Central memory CD8-positive, alpha-beta T cell (primary cell): ENCODE data around the gene SSR1.
"Not testable (repeated sequence)": the region's sequence is repeated elsewhere in the genome, so short reads cannot be mapped to it uniquely, and the experiment has no call there.

Experiments used
- ATAC-seq: fragments of 150-1000 bp; cut with Tn5 transposase; replicated peaks from 2 replicates; pipeline ENCODE4 v1.10.0; 2022; ENCODE audit warnings: mild to moderate bottlenecking, moderate FRiP score, moderate number of reproducible peaks; ENCODE audit not compliant: poor library complexity, severe bottlenecking; ENCODE audit errors: extremely low read depth
- DNase-seq, 2 donors: peaks; one replicate each; pipeline ENCODE4 v3.0.0; 2021; ENCODE audit warnings: low spot score in 2 of 2
- H3K27ac Mint-ChIP-seq: one replicate; pipeline ENCODE4 v1.8.0; 2022; ENCODE audit warnings: low read depth, mild to moderate bottlenecking, moderate library complexity, mixed read lengths
- H3K27me3 Mint-ChIP-seq: one replicate; pipeline ENCODE4 v1.8.0; 2022; ENCODE audit warnings: mixed read lengths
- H3K36me3 Mint-ChIP-seq: one replicate; pipeline ENCODE4 v1.8.0; 2022; ENCODE audit warnings: mild to moderate bottlenecking, moderate library complexity, mixed read lengths; ENCODE audit not compliant: insufficient read depth
- H3K4me1 Mint-ChIP-seq: one replicate; pipeline ENCODE4 v1.8.0; 2022; ENCODE audit warnings: mixed read lengths
- H3K4me3 Mint-ChIP-seq: one replicate; pipeline ENCODE4 v1.8.0; 2022; ENCODE audit warnings: mild to moderate bottlenecking, moderate library complexity, mixed read lengths
- H3K9me3 Mint-ChIP-seq: one replicate; pipeline ENCODE4 v1.8.0; 2022; ENCODE audit warnings: mixed read lengths

The SSR1 gene

DNA sequence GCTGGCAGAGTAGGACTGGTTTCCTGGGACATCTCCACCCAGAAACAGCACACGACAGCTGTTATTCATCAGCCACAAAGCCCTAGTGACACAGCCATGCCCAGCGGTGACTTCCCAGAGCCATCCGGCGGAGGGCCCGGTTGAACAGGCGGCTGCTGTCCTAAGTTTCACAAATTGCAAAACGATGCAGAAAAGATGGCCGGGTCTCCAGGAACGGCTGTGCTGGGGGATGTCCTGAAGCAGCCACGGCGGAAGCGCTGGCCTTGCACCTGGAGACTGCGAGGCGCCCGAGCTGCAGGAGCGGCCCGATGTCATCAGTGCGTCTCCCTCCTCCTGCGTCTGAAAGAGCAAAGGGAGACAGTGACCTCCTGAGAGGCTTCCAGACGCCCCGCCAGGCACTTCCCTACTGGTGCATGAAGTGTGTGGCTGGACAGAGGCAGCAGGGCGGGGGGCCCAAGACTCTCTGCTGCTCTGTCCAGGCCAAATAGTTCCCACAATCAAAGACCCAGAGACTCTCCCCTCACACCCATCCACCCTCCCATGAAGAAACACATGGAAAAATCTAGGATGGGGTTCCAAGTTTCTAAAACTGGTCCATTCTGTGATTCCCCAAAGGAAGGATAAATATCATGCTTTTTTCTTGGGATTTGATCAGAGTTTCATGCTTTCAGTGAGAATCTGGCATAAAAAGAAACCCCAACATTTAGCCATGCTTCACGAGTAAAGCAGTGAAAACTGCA lies 44.0 kb downstream of the SSR1 start:
- ATAC-seq (no peak), DNase-seq (no peak)
- Mint-ChIP-seq H3K4me1 (no peaks in the 10 kb centered on the region), H3K9me3 (no peaks in the 10 kb centered on the region), H3K4me3 (no peak overlapping the region), H3K27ac (no peak overlapping the region), H3K36me3 (peaks cover 2% of the 10 kb centered on the region), H3K27me3 (peaks cover 43% of the 10 kb centered on the region)

DNA sequence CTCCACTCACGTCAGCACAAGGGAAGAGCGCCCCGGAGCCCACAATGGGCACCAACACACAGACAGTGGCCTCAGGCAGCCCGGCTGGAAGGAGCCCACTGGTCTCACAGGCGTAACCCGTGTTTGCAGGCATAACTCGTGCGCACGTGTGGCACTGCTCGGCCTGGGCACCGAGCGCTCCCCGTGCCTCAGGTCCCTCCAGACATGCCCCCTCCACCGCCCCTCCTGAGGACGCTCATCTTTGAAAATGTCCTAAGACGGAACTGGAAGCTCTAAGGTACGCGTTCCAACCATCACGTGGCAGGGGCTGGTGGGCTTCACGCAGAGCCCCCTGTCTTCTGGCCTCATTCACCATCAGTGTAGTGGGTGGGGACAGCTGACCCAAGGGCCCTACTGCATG lies 44.6 kb downstream of the SSR1 start:
- Mint-ChIP-seq H3K4me3 (no peak overlapping the region), H3K36me3 (peaks cover 2% of the 10 kb centered on the region), H3K27me3 (peaks cover 37% of the 10 kb centered on the region), H3K4me1 (no peaks in the 10 kb centered on the region), H3K9me3 (no peaks in the 10 kb centered on the region), H3K27ac (no peak overlapping the region)
- ATAC-seq (no peak), DNase-seq (no peak)

DNA sequence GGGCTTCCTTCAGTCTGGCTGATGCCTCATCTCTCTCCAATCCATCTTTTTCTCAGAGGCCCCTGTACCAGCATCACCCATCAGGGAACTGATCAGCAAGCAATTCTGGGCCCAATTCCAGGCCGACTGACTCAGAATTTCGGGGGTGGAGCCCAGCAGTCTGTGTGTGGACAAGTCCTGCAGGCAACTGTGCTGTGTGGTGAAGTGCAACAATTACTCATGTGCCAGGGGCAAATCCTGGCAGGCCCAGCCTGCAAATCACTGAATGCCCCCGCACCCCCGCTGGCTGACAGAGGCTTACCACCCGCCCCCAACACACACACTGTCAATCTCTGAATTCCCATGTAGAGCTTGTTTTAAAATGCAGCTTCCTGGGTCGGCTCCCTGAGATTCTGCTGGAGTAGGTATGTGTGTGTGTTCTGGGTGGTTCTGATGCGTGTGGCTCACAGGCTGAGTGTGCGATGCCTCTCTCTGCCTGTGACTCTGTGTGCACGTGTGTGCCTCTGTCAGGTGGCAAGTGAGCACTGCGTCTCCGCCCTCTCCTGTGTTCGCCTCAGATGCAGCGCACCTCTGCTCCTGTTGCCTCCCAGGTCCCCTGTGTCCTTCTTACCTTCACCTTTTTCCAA lies 45.4 kb downstream of the SSR1 start:
- no peaks in the 10 kb centered on the region for H3K4me1 Mint-ChIP-seq
- no peaks in the 10 kb centered on the region for H3K9me3 Mint-ChIP-seq
- H3K36me3 Mint-ChIP-seq = peaks cover 2% of the 10 kb centered on the region
- H3K27me3 Mint-ChIP-seq = peaks cover 36% of the 10 kb centered on the region
- no peak overlapping the region for H3K4me3 Mint-ChIP-seq
- ATAC-seq = no peak
- no peak overlapping the region for H3K27ac Mint-ChIP-seq
- DNase-seq = no peak

DNA sequence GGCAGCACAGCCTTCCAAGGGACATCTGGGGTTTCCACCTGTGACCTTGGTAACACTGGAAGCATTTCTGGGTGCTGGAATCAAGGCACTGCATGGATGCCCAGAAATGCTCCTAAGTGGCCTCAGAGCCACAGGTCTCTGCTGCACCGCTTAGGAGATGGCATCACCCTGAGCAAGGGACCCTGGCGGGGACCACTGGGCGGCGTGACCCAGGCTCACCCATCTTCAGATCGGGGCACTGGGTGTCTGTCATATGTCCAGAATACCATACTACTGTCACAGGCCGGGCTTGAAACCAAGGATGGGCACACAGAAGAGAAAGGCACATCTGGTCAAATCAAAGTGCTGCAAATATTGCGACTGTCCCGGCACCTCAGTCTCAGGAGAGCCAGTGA lies 45.9 kb downstream of the SSR1 start:
- ATAC-seq = no peak
- H3K9me3 Mint-ChIP-seq = no peaks in the 10 kb centered on the region
- H3K27ac Mint-ChIP-seq = no peak overlapping the region
- no peak overlapping the region for H3K4me3 Mint-ChIP-seq
- peaks cover 4% of the 10 kb centered on the region for H3K4me1 Mint-ChIP-seq
- peaks cover 41% of the 10 kb centered on the region for H3K27me3 Mint-ChIP-seq
- H3K36me3 Mint-ChIP-seq = peaks cover 2% of the 10 kb centered on the region
- DNase-seq = no peak

DNA sequence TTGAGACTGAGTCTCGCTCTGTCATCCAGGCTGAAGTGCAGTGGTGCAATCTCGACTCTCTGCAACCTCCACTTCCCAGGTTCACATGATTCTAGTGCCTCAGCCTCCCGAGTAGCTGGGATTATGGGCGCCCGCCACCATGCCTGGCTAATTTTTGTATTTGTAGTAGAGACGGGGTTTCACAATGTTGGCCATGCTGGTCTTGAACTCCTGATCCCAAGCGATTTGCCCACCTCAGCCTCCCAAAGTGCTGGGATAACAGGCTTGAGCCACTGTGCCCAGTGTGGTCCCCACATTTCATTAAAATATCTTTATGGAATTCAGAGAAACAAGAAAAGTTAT lies 47.6 kb downstream of the SSR1 start:
- Mint-ChIP-seq H3K4me1 (peaks cover 17% of the 10 kb centered on the region), H3K27me3 (peaks cover 46% of the 10 kb centered on the region)
- DNase-seq, H3K27ac Mint-ChIP-seq, H3K36me3 Mint-ChIP-seq, ATAC-seq, H3K4me3 Mint-ChIP-seq, H3K9me3 Mint-ChIP-seq: not testable (repeated sequence)

DNA sequence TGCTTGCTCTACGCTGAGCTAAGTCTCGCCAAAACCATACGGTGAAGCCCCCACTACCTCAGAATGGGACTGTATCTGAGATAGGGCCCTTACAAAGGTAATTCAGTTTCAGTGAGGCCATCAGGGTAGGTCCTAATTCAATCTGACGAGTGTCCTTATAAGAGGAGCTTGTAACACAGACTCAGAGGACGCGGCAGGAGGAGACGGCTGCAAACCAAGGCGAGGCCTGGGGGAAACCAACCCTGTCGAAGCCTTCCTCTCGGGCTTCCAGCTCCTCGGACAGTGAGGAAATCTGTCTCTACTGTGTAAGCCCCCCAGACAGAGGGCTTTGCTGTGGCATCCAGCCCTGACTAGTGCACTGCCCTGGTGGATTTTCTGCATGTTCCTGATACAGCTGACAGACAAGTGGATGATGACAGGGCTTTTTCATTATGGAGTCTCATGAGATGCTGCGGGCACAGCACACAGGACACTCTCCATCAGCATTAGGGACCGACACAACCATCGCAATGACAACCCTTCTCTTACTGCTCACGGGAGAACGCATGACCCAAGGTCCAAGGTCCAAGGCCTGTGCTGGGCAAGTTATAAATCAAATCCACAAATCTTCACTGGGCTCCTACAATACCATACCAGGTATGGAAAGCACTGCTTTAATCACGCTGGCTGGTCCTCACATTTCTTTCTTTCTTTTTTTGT lies 48.2 kb downstream of the SSR1 start:
- ATAC-seq (no peak), DNase-seq (no peak)
- H3K4me1 Mint-ChIP-seq = peaks cover 18% of the 10 kb centered on the region
- no peak overlapping the region for H3K4me3 Mint-ChIP-seq
- H3K27me3 Mint-ChIP-seq = peaks cover 46% of the 10 kb centered on the region
- peaks cover 2% of the 10 kb centered on the region for H3K36me3 Mint-ChIP-seq
- H3K9me3 Mint-ChIP-seq = no peaks in the 10 kb centered on the region
- no peak overlapping the region for H3K27ac Mint-ChIP-seq

DNA sequence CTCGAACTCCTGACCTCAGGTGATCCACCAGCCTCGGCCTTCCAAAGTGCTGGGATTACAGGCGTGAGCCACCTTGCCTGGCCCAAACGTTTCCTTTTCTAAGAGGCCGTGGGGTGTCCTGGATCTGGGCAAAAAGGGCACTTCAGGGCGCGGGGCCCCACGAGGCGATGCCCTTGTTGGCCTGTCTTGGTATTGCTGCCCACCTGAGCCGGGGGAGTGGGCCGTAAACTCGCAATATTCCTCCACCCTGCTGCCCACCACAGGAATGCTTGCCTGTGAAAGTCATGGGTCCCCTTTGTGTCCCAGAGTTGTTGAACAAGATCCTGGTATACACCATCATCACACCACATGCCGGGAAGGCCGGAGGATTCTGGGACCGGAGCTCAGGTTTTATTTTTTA lies 49.0 kb downstream of the SSR1 start:
- H3K27ac Mint-ChIP-seq = no peak overlapping the region
- H3K27me3 Mint-ChIP-seq = peaks cover 54% of the 10 kb centered on the region
- H3K9me3 Mint-ChIP-seq = no peaks in the 10 kb centered on the region
- peaks cover 18% of the 10 kb centered on the region for H3K4me1 Mint-ChIP-seq
- H3K4me3 Mint-ChIP-seq = no peak overlapping the region
- ATAC-seq (no peak), DNase-seq (no peak)
- peaks cover 2% of the 10 kb centered on the region for H3K36me3 Mint-ChIP-seq

DNA sequence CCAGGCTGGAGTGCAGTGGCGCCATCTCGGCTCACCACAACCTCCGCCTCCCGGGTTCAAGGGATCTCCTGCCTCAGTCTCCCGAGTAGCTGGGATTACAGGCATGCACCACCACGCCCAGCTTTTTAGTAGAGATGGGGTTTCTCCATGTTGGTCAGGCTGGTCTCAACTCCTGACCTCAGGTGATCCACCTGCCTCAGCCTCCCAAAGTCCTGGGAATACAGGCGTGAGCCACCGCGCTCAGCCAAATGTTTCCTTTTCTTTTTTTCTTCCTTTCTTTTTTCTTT lies 49.5 kb downstream of the SSR1 start:
- ATAC-seq, H3K9me3 Mint-ChIP-seq, DNase-seq, H3K36me3 Mint-ChIP-seq, H3K4me3 Mint-ChIP-seq, H3K27ac Mint-ChIP-seq: not testable (repeated sequence)
- peaks cover 18% of the 10 kb centered on the region for H3K4me1 Mint-ChIP-seq
- H3K27me3 Mint-ChIP-seq = peaks cover 60% of the 10 kb centered on the region

DNA sequence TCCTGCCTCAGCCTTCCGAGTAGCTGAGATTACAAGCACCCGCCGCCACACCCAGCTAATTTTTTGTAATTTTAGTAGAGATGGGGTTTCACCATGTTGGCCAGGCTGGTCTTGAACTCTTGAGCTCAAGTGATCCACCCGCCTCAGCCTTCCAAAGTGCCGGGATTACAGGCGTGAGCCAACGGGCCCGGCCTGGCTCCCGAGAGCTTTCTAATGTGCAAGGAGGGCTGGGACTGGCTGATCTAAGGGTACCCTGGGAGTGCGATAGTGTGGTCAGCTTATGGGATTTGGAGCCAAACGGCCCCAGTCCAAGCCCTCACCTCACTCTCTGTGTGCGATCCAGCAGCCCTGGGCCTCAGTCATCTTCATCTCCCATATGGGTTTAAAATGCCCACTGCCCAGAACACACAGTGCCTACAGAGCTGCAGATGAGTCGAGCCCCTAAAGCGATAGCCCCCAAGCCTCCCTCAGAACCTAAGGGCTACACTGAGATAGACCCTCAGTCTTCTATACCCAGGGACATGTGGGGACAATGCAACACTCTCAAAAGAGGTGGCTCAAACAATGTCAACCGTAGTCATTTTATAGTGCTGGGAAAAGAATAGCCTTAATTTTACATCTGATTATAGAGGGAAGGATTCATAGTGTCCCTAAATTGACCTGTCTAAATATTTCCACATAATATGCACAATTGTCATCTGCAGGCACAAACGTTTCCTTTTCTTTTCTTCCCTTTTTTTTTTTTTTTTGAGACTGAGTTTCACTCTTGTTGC lies 50.1 kb downstream of the SSR1 start:
- Mint-ChIP-seq H3K9me3 (no peaks in the 10 kb centered on the region), H3K36me3 (no peaks in the 10 kb centered on the region), H3K27me3 (peaks cover 63% of the 10 kb centered on the region), H3K4me3 (no peak overlapping the region), H3K27ac (no peak overlapping the region), H3K4me1 (peaks cover 18% of the 10 kb centered on the region)
- DNase-seq (no peak), ATAC-seq (no peak)

DNA sequence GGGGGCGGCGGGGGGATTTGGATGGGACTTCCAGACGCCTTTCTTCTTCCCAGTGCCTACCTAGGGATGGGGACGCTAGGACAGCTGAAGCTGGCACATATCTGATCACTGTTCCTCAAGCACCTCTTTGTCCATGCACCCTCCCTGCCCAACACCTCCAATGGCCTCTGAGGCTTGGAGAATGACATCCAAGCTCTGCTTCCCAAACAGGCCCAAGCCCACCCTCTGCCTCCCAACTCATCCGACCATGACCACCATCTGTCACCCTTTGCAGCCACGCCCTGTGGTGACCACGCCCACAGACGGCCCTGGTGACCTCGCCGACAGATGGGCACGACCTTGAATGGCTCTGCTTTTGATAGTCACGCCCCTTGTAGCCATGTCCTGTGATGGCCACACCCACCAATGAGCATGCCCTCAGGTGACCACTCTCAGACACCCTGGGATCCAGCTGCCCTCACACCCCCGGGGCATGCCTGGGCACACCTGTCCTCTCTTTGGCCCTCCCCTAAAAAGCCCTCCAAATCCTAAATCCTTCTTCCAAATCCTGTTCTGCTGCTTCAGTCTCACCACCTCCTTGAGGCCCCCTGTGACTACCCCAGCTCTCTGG lies 51.0 kb downstream of the SSR1 start:
- Mint-ChIP-seq H3K36me3 (no peaks in the 10 kb centered on the region), H3K27me3 (peaks cover 55% of the 10 kb centered on the region), H3K27ac (no peak overlapping the region)

DNA sequence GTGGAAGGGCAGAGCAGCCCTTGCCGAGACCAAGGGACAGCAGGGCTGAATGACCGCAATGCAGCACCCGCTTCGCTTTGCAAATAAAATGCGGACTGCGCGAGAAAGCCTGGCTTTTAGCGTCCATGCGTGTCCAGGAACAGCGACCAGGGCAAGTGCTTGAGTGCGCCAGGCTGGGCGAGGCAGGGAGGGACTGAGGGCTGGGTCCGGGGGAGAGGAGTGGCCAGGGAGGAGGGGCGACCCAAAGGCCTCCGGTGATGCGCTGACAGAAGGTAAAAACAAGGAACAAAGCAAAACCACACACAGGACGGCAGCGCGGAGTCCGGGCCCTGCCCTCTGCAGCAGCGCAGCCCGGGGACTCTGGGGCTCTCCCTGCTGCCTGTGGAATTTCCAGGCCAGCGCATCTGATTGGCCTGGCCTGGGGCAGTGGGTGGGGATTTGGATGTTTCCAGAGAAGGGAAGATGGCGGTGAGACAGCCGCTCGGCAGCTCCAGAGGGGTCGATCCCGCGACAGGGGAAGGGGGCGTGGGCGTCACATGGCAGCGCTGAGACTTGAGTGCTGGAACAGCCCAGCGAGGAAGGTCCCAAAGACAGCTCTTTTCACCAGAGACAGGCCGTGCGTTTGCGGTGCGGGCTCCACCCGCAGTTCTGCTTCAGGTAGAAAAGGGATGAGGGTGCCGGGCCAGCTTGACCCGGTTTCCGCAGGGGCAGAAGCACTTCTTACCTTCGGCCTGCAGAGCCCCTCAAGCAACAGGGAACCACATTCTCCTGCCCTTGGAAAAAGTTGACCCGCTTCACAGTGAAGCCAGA lies 51.8 kb downstream of the SSR1 start:
- Mint-ChIP-seq H3K27ac (no peak overlapping the region), H3K4me1 (peaks cover 18% of the 10 kb centered on the region)
- peak; percentile 43 for ATAC-seq

More for the DNA sequence above, 51.0 kb downstream of the SSR1 start:
- DNase-seq = no peak
- Mint-ChIP-seq H3K9me3 (no peaks in the 10 kb centered on the region), H3K4me1 (peaks cover 18% of the 10 kb centered on the region), H3K4me3 (peak overlapping the region; percentile 74)
- no peak for ATAC-seq

More for the DNA sequence above, 51.8 kb downstream of the SSR1 start:
- DNase-seq = no peak
- Mint-ChIP-seq H3K4me3 (peak overlapping the region; percentile 74), H3K27me3 (peaks cover 48% of the 10 kb centered on the region), H3K9me3 (no peaks in the 10 kb centered on the region), H3K36me3 (no peaks in the 10 kb centered on the region)
